Stimulated activated CD4-positive, alpha-beta T cell treated with anti-CD3 and anti-CD28 coated beads, Interleukin-4, amount 100 ng/mL, for 24 hours (primary cell): Measurements from ENCODE around the gene LGALS9.

ENCODE experiments used
- DNase-seq: peaks from one replicate; pipeline ENCODE4 v3.0.0-alpha.2; 2020

The LGALS9 gene

DNA sequence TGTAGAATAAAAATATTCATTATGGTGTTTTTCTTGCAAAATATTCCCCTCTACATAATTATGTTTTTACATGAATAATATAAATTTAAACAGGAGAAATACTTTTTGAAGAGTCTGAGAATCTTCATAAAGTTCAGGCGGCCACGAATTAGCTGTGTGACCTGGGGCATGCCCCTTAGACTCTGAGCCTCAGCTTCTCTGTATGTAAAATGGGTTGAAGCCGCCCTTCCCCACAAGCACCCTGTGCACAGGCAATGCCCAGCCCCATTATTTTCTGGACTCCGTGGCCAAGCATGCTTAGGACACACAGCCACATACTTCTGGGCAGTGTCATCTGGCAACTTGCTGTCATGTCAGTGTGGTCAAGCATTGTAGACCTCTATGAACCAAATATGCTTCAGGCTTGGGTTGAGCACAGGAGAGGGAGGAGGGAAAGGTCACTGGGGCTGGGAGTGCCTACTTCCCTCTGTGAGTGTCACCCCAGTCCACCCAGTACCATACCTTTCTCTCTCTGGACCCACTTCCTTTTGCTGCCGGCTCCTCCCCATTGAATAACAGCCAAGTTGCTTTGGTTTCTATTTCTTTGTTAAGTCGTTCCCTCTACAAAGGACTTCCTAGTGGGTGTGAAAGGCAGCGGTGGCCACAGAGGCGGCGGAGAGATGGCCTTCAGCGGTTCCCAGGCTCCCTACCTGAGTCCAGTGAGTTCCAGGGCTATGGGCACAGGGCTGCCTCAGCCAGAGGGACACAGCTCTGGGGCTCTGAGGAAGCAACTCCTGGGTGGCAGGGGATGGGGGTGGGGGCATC, at the start of gene LGALS9:
LGALS9 (plus strand) TSS at position 582 of the 804 bp plus-strand sequence; CDS start at position 660, 78 bp downstream.
- peak; percentile 19 for DNase-seq

DNA sequence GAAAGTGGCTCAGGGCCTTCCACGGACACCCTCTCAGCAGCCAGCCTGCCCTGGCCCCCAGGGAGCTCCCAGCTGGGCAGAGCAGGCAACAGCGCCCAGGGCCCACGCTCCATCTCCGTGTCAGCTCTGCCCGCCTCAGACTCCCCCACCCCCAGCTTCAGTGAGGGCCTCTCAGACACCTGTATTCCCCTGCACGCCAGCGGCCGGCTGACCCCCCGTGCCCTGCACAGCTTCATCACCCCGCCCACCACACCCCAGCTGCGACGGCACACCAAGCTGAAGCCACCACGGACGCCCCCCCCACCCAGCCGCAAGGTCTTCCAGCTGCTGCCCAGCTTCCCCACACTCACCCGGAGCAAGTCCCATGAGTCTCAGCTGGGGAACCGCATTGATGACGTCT, 48.3 kb upstream of the LGALS9 start:
- DNase-seq = no peak

DNA sequence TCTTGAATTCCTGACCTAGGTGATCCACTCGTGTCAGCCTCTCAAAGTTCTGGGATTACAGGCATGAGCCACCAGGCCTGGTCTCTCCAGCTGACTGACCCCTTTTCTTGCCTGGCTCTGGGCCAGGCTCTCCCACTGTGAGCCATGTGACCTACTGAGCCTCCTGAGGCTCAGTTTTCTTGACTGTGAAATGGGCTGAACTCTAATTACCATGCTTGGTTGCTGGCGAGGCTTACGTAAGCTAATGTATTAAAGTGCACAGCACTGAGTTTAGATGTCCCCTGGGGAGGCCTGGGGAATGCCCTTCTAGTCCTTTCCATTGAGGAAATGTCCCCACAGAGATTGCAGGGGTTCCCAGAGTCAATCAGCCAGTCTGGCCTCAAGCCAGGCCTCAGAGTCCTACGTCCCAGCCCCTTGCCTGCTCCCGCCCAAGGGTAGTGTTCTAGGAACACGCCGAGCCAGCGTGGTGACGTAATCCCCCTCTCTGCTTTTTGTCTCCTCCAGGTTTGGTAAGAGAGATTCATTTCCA, 45.8 kb upstream of the LGALS9 start:
- no peak for DNase-seq

- no peak for DNase-seq
Observed at GRCh38 chr17:27585792-27586191, 45.2 kb upstream of the LGALS9 start.

- DNase-seq = no peak
Observed at GRCh38 chr17:27586203-27586721, 44.7 kb upstream of the LGALS9 start.

DNA sequence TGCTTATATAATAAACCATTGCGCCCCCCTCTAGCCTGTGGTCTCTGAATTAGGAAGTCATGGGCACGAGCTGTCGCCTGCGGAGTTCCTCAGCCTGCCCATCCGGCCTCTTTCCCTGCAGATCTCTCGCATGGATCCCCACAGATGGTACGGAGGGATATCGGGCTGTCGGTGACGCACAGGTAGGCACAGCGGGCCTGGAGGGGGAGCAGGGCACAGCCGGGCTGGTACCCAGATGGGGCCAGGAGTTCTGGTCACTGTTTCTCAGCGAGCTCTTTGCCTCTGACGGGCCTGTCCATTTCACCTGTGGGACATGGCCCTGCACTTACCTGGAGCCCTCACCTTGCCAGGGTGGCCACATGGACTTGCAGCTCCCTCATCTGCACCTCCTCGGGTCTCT, 42.6 kb upstream of the LGALS9 start:
- no peak for DNase-seq

GRCh38 chr17:27590864-27591263, 40.1 kb upstream of the LGALS9 start:
- DNase-seq = no peak

- DNase-seq = no peak
Observed at GRCh38 chr17:27591986-27592385, 39.0 kb upstream of the LGALS9 start.

DNA sequence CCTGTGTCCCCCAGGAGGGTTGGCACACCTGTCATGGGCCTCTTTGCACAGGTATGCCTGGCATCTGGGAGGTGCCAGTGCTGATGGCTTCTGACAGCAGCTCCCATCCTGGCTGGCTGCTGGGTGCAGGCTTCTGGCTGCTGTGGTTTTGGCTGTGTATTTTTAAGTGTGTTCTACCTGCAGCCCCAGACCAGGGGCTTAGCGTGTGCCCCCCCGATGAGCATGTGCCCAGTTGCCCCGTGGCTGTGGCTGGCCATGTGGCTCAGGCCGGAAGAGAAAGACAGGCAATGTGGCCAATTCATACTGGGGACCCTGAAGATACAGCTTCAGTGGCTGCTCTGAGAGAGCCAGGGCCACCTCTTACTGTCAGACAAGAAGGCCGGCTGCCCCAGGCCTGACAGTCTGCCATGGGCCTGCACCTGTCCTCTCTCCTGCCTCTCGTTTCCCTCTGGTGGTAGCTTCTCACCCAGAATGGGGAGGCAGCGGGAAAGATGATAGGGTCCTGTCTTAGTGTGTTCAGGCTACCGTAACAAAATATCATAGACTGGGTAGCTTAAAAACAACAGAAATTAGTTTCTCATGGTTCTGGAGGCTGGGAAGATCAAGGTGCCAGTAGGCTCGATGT, 37.6 kb upstream of the LGALS9 start:
- no peak for DNase-seq

GRCh38 chr17:27593857-27594255, 37.1 kb upstream of the LGALS9 start:
- DNase-seq = no peak

DNA sequence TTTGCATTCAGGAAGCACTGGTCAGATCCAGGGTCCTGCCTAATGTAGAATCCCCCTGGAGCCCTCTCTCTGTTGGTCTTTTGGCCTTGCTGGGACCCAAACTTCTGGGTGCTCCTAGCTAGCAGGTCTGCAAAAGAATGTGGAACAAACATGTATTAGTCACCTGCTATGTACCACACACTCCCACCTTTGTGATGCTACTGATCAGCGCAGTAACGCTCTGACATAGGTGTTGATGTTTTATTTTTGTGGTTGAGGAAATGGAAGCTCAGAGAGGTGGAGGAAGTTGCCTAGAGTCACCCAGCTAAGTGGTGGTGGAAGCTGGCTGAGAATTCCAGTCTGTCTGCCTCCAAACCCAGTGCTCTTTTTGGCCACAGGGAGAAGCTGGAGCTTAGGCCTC, 35.8 kb upstream of the LGALS9 start:
- DNase-seq = no peak

DNA sequence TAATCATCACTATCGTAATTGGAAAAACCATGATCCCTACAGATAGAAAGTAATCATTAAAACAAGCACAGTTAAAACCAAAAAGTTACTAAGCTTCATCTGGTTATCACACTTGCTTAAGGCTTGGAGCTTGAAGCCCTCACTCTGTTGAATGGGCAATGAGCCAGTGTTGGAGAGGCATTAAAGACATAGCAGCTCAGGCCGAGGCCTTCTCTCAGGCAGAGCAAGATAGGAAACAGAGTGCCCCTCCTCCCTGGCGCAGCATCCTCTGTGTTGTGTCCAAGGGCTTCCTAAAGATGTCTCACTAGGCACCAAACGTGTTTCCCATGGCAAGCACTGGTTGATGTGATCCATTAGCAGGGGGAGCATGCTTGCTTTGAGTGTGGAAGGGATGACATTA, 34.9 kb upstream of the LGALS9 start:
- DNase-seq = no peak

GRCh38 chr17:27596566-27597187, 34.3 kb upstream of the LGALS9 start:
- no peak for DNase-seq

- DNase-seq = no peak
Observed at GRCh38 chr17:27597188-27597580, 33.8 kb upstream of the LGALS9 start.

DNA sequence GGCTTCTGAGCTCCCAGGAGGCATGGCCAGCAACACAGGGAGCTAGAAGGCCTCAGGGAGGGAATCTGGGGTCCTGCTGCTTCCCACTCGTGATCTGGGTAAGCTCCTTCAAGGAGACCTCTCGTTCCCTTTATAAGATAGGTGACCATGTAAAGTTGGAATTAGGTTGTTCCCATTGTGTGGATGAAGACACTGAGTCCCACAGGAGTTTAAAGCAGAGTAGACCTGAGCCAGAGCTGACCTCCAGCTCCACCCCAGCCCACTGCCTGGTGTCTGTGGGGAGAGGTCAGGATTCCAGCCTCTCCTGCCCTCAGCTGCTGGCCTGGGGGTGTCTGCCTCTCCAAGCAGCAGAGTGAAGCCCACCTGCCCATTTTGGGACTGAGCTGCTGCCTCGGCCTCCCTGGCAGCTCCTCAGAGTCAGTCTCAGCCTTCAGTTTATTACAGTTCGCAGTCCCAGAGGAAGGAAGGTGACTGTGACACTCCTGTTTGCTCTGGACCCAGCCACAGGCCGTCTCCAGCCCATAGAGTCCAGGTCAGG, 33.1 kb upstream of the LGALS9 start:
- DNase-seq = no peak

DNA sequence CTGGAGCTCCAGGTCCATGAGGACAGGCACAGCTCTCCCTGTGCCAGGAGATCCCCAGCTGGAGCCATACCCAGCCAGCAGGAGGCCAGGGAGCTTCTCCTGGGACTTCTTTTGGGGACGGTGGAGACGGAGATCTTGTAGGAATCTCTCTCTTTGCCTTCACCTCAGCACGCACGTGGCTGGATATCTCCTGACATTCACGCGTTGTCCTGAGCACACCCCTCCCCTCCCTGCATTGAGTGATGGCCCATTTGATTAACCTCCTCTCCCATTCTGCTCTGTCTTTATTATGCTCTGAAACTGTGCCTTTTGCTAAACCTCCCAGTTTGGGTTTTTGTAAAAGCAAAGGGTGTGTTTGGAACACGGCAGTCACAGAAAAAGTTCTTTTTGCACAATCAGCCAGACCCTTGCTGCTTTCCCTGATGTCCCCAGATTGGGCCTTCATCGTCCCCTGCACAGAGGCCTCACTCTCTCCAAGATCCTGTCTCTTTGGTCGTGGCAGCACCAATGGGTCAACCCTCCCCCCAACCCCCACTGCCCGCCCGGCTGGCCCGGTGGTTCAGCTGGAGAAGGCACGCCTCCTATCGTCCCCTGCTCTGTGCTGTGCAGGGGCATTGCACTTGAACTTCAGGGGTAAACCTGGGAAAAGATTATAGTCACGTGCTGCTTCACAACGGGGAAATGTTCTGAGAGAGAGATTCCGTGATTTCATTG, 32.5 kb upstream of the LGALS9 start:
- DNase-seq = no peak

- DNase-seq = no peak
Observed at GRCh38 chr17:27600471-27600870, 30.5 kb upstream of the LGALS9 start.

- DNase-seq = peak; percentile 88
Observed at GRCh38 chr17:27601069-27601974, 29.7 kb upstream of the LGALS9 start.

- DNase-seq = no peak
Observed at GRCh38 chr17:27601975-27602302, 29.0 kb upstream of the LGALS9 start.

DNA sequence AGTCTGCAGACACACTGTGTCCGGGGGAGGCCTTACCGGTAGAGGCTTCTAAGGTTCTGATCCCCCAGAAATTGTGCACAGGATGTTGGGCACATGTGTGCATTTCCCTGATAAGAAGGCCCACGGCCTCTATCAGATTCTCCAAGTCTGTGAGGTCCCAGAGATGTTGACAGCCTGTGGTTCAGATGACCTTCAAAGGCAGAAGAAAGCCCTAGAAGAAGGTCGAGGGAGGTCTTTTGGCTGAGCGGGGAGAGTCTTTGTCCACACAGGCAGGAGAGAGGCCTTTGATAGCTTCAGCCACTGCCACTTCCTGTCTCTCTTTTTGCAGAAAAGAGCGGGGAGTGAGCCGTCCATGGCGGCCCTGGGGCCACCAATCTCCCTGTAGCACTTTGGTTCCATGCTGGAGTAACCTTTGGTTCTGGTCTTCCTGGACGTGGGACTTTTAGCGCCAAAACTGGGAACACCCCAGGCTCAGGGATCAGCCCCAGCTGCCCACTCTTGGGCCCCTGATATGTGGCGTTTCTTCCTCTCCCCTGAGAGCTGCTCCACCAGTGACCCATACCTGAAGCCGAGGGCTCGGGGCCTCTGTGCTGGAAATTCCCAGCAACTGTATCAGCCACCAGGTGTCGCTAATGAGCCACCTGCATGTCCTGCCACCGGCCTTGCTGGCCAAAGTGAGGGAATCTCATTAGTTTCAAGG, 28.1 kb upstream of the LGALS9 start:
- DNase-seq = peak; percentile 76

DNA sequence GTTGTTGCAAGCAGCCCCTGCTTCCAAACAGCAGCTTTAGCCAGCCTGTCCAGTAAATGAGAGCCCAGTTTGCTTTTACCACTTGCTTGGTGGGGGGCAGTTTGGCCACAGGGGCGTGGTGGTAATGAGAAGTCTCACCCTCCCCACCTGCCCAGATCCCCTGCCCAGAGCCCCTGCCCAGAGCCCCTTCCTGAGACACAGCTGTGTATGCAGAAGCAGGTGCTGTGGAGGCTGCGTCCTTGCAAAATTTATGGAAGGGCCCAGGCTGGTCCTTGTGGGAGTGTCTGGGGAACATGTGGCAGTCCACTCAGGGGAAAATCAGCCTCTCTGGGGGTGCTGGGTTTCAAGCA, 27.6 kb upstream of the LGALS9 start:
- no peak for DNase-seq
